GM23338 (cell line): Measurements from ENCODE around the gene PDHX.

Source experiments
- EZH2 ChIP-seq: fragments of 200-600 bp; sonication (generic); IDR thresholded peaks from one replicate; pipeline ENCODE4 v1.8.0; 2017; ENCODE audit warnings: antibody characterized with exemption, mild to moderate bottlenecking, low read depth; ENCODE audit not compliant: unreplicated experiment
- REST ChIP-seq: IDR thresholded peaks from one replicate; pipeline ENCODE4 v1.6.1; 2018; ENCODE audit warnings: antibody characterized with exemption; ENCODE audit not compliant: unreplicated experiment
- TF ChIP-seq, protein P1 (sequence below), 2 experiments: fragments of 200-600 bp in 1 of 2; sonication (generic) in 1 of 2; conservative IDR thresholded peaks; 2 replicates each; pipeline versions ENCODE4 v1.5.1 to v1.6.1; 2016 to 2017; ENCODE audit warnings: antibody characterized with exemption in 2 of 2, low read depth in 2 of 2, mild to moderate bottlenecking in 2 of 2, moderate library complexity in 1 of 2

DNA sequence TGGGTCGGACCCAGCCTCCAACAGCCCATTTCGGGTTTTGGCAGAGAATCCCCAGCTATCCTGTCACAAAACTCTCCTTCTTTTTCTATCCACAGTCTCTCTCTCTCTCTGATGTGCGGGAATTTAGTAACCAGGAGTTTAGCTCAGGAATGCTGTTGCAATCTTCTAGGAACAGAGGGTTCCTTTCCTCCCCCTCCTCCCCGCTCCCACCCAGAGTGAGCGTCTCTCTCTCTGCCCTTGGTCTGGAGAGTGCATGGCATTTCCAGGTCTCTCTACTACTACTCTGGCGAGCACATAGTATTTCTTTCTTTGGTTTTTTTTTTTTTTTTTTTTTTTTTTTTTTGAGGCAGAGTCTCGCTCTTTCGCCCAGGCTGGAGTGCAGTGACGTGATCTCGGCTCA is 17.9 kb upstream of the PDHX start:
- TF ChIP-seq, protein P1, sequence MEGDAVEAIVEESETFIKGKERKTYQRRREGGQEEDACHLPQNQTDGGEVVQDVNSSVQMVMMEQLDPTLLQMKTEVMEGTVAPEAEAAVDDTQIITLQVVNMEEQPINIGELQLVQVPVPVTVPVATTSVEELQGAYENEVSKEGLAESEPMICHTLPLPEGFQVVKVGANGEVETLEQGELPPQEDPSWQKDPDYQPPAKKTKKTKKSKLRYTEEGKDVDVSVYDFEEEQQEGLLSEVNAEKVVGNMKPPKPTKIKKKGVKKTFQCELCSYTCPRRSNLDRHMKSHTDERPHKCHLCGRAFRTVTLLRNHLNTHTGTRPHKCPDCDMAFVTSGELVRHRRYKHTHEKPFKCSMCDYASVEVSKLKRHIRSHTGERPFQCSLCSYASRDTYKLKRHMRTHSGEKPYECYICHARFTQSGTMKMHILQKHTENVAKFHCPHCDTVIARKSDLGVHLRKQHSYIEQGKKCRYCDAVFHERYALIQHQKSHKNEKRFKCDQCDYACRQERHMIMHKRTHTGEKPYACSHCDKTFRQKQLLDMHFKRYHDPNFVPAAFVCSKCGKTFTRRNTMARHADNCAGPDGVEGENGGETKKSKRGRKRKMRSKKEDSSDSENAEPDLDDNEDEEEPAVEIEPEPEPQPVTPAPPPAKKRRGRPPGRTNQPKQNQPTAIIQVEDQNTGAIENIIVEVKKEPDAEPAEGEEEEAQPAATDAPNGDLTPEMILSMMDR (conservative IDR thresholded peaks at IDR 0.05; ENCODE audit: low read depth in 2 of 2) = no peak
- TF ChIP-seq EZH2 = no peak
- TF ChIP-seq REST = no peak
